Subcutaneous abdominal adipose tissue (tissue), 5 donors: Measurements from ENCODE around the gene RELN.

Experiments used
- H3K27ac ChIP-seq: one replicate; pipeline ENCODE4 v1.7.0; 2013; ENCODE audit warnings: low read depth, mild to moderate bottlenecking, inconsistent platforms, low read length, moderate library complexity
- H3K27me3 ChIP-seq, 5 donors: one replicate each; pipeline ENCODE4 v1.7.0; 2013; ENCODE audit warnings: low read length in 5 of 5, inconsistent platforms in 1 of 5; ENCODE audit not compliant: control insufficient read depth in 5 of 5, insufficient read depth in 4 of 5
- H3K36me3 ChIP-seq, 5 donors: one replicate each; pipeline ENCODE4 v1.7.0; 2013; ENCODE audit warnings: low read length in 5 of 5; ENCODE audit not compliant: control insufficient read depth in 5 of 5, insufficient read depth in 5 of 5
- H3K4me1 ChIP-seq, 5 donors: one replicate each; pipeline ENCODE4 v1.7.0; 2013; ENCODE audit warnings: low read length in 5 of 5, mild to moderate bottlenecking in 3 of 5, moderate library complexity in 1 of 5; ENCODE audit not compliant: control insufficient read depth in 5 of 5, insufficient read depth in 5 of 5
- H3K4me3 ChIP-seq, 5 donors: one replicate each; pipeline ENCODE4 v1.7.0; 2013; ENCODE audit warnings: low read length in 5 of 5, low read depth in 1 of 5
- H3K9ac ChIP-seq, 5 donors: one replicate each; pipeline ENCODE4 v1.7.0; 2013; ENCODE audit warnings: low read length in 5 of 5, mild to moderate bottlenecking in 4 of 5, moderate library complexity in 3 of 5
- H3K9me3 ChIP-seq, 5 donors: one replicate each; pipeline ENCODE4 v1.7.0; 2013; ENCODE audit warnings: low read length in 5 of 5; ENCODE audit not compliant: control insufficient read depth in 5 of 5
- donor health status: healthy.
- donor health status: healthy.
- donor health status: healthy.
- donor health status: healthy.
- donor health status: healthy.

RELN gene

DNA sequence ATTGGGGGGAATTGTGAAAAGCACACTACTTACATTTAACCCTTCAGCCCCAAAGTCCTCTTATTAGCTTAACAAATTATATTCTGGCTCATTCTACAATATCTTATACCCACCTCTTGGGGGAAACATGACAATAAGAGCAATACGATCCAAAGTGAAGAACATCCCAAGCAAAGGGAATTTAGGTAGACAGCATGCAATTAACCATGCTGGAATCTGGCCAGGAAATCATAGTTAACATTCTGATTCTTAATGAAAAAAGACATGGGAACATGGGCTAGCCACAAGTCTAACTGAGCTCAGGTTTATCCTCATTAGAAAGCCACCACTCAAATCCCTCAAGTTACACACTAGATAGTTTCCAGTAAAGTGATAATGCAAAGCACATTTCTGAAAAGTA is 301.5 kb downstream of the RELN start:
- H3K27ac ChIP-seq: no peak overlapping the region
- no peaks in the 10 kb centered on the region for H3K27me3 ChIP-seq
- no peak overlapping the region for H3K9ac ChIP-seq
- H3K9me3 ChIP-seq: no peaks in the 10 kb centered on the region
- no peaks in the 10 kb centered on the region for H3K4me1 ChIP-seq
- no peak overlapping the region for H3K4me3 ChIP-seq
- H3K36me3 ChIP-seq: no peaks in the 10 kb centered on the region

DNA sequence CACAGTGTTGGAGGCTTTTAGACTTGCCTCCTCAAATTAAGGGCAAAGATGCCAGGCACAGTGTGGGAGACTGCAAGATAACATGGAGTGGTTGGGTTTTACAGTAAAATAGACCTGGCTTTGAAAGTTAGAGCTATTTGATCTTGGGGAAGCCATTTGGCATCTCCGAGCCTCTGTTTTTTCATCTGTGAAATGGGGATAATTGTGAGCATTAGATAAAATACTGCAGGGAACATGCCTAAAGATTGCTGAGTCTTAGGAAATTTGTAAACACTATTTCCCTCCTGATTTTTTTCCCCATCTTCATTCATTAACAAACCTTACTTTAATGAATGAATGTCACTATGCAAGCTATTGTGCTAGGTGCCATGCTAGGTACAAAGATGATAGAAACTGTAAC is 302.2 kb downstream of the RELN start:
- H3K4me1 ChIP-seq: no peaks in the 10 kb centered on the region
- H3K9ac ChIP-seq: no peak overlapping the region
- H3K36me3 ChIP-seq: no peaks in the 10 kb centered on the region
- H3K4me3 ChIP-seq: no peak overlapping the region
- H3K9me3 ChIP-seq: no peaks in the 10 kb centered on the region
- H3K27me3 ChIP-seq: no peaks in the 10 kb centered on the region
- no peak overlapping the region for H3K27ac ChIP-seq

DNA sequence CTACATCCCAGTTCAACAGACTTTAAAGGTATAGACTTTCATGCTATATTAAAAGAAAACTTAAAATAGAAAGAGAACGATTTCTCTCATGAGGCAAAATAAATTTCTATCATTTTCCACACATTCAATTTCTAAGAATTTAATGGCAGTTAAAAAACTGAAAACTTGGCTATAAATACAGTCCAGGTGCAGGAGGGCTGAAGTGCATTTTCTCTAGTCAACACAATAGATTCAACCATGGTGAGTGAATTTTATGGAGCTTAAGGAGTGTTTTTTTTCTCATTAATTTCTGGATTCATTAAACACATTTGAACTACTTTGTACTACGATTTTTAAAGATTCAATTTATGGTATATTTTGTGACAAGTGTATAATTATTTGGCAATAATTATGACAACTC is 302.7 kb downstream of the RELN start:
- H3K27me3 ChIP-seq: no peaks in the 10 kb centered on the region
- H3K4me1 ChIP-seq: no peaks in the 10 kb centered on the region
- no peak overlapping the region for H3K9ac ChIP-seq
- H3K9me3 ChIP-seq: no peaks in the 10 kb centered on the region
- H3K36me3 ChIP-seq: no peaks in the 10 kb centered on the region
- H3K27ac ChIP-seq: no peak overlapping the region
- H3K4me3 ChIP-seq: no peak overlapping the region

DNA sequence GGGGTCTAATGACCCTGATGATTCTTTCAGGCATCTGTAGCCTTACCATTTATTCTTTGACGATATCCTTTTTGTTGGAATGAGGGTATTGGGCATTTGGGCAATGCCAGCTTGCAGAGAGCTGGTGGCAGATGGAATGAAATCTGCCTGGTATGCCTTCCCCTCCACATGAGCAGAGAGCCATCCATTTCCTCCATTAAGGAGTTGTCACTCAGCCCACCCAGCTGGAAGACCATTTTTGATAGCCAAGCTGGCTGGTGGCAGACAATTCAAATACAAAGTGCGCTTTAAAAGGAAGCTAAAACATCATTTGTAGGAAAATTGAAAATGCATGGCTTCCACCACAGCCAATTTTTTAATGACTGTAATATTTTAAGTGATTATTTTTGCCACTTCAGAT is 303.4 kb downstream of the RELN start:
- Histone ChIP-seq H3K9ac (no peak overlapping the region), H3K27ac (no peak overlapping the region), H3K27me3 (no peaks in the 10 kb centered on the region), H3K4me3 (no peak overlapping the region), H3K4me1 (no peaks in the 10 kb centered on the region), H3K36me3 (no peaks in the 10 kb centered on the region), H3K9me3 (no peaks in the 10 kb centered on the region)

DNA sequence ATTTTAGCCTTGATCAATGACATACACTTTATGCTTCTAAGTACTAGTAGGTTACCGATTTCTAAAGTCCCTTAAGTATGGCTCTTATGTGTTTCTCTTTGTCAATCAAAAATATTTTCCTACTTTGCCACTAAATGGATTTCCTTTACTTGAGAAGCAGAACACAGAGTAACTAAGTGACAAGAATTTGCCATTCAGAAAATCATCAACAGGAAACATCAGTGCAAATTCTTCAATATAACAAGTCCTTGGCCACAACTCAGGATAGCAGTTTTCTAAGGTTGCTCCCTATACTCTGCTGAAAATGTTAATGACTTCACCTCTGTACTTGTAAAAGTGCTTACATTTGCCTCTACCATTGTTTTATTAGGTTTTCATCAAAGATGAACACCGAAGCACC is 303.8 kb downstream of the RELN start:
- H3K36me3 ChIP-seq: no peaks in the 10 kb centered on the region
- H3K9me3 ChIP-seq: no peaks in the 10 kb centered on the region
- no peak overlapping the region for H3K27ac ChIP-seq
- no peaks in the 10 kb centered on the region for H3K27me3 ChIP-seq
- H3K4me1 ChIP-seq: no peaks in the 10 kb centered on the region
- H3K4me3 ChIP-seq: no peak overlapping the region
- no peak overlapping the region for H3K9ac ChIP-seq

DNA sequence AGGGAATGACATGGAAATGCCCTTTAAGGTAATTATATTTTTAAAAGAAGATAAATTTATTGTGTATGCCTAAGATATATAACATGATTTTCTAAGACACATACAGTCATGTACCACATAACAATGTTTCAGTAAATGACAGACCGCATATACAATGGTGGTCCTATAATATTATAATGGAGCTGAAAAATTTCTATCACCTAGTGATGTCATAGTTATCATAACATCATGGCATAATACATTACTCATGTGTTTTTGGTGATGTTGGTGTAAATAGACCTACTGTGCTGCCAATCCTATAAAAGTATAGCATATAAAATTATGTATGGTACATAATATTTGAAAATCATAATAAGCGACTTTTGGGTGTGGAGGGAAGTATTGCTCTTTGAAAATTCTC is 306.1 kb downstream of the RELN start:
- no peaks in the 10 kb centered on the region for H3K9me3 ChIP-seq
- H3K9ac ChIP-seq: no peak overlapping the region
- no peaks in the 10 kb centered on the region for H3K36me3 ChIP-seq
- no peaks in the 10 kb centered on the region for H3K27me3 ChIP-seq
- no peak overlapping the region for H3K27ac ChIP-seq
- H3K4me1 ChIP-seq: no peaks in the 10 kb centered on the region
- H3K4me3 ChIP-seq: no peak overlapping the region

DNA sequence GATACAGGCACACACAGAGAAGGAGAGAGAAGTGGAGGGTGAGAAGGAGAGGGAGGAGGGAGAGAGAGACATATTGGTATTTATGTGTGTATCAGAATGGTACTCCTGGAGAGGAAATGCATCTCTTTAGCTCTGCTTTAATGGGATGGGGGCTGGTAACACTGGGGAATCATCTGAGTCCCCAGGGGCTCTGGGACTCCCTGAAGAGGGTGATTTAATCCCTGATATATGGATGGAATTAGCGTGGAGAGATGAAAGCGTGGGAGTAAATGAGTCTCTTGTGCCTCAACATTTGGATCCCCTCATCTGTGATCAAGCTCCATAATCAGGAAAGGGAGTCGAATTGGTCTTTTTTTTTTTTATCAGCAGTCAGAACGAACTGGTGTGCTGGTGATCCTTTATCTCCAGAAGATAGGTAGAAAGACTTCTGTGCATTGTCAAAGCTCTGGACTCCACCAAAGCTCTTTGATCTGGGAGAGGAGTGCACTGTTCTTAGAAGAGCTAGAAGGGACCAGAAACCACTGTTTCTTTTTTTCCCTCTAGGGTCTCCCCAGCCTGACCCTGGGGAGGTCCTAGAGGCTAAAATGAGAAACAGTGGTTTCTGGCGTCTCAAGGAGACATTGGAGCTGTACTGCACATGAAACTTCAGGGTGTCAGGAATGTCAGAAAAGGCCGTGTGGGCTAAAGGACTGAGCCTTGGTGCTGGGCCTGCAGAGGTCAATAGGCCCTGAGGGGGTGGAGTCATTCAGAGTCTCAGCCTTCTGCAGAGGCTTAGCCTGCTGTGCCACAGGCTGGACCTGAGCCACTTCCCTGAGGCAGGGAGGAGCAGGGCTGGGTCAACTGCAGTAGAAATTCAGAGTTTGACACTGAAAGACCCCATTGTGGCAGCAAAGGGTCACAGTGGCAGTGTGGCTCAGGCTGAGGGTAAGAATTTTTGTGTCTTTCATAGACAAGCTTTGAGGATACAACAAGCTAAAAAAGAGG is 309.0 kb downstream of the RELN start:
- Histone ChIP-seq H3K27me3 (no peaks in the 10 kb centered on the region), H3K4me1 (no peaks in the 10 kb centered on the region), H3K36me3 (no peaks in the 10 kb centered on the region), H3K9ac (no peak overlapping the region), H3K27ac (no peak overlapping the region), H3K4me3 (no peak overlapping the region), H3K9me3 (no peaks in the 10 kb centered on the region)

DNA sequence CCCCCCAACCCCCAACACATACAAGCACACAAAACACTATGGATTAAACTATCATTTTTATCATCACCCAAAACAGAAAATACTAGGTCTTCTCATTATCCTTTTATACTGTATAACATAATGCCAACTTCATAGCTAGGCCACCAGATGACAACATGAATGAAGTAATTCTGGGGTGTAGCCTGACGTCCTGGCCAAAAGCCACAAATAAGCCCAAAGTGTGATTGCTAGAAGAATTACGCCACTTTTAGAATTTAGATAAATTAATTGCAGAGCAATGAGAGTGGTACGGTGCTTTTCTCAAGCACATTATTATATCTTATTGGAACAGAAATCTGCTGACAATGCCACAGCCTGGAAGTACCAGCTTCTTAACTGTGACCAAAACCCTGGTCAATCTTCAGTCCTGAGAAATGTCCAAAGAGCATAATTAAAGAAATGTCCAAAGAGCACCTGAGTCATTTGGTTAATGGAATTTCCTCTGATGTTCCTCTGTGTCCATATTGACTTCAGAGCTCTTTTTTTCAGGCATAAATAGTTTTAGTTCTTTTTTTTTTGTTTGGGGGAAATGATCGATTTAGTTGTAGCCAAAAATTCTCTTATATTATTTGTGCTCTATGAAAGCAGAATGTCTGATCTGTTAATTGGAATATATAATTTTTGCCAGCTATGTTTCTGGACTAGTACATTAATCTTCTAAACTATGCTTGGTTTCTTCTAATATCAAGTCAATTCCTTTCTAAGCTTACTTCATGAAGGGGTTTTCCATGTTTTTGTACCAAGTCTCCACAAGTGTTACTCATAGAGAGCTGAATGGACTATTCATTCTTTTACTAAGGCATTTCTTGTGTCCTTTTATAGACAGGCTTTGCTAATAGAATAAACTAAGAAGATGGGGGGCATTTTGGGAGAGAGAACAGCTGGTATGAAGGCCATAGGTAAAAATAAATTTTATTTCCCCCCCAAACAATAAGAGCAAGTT is 310.0 kb downstream of the RELN start:
- Histone ChIP-seq H3K36me3 (no peaks in the 10 kb centered on the region), H3K9me3 (no peaks in the 10 kb centered on the region), H3K27me3 (no peaks in the 10 kb centered on the region), H3K9ac (no peak overlapping the region), H3K4me3 (no peak overlapping the region), H3K27ac (no peak overlapping the region), H3K4me1 (no peaks in the 10 kb centered on the region)

DNA sequence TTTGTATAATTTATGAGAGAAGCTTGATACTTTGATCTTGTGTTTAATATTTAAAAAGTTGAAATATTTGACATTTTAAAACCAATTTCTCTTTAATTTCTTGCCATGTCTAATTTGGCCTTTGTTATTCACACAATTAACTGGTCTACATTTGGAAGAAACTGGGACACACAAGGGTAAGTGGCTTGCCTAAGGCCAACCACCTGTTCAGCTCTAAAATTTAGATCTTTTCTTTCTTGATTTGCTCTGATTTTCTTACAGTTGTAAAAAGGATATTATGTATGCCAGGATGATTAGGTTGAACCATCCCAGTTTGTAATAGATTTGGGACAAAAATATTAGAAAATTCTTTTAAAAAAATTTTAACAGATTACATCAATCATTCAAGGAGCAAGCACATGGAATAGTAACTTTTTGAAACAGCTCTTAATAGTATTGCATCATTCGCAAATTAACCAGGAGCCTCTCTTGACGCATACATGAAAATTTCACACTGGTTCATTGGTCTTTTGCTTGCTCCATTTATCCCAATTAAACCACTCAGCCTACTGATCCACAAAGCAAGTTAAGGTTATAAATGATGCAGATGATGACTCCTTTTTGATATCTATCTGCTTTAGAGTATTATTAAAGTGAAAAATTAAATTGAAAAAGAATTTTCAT is 321.0 kb downstream of the RELN start:
- Histone ChIP-seq H3K36me3 (no peaks in the 10 kb centered on the region), H3K4me1 (no peaks in the 10 kb centered on the region), H3K4me3 (no peak overlapping the region), H3K27me3 (no peaks in the 10 kb centered on the region), H3K9me3 (no peaks in the 10 kb centered on the region), H3K27ac (no peak overlapping the region), H3K9ac (no peak overlapping the region)
